AG04449 (cell line): Measurements from ENCODE around the gene CRABP2.

Experiments
- CTCF ChIA-PET: fragments of 350-600 bp; formaldehyde crosslinking; extraction: SDS; loops from one replicate; lab custom pipeline; 2021; ENCODE audit warnings: antibody characterized with exemption; lab: Yijun Ruan, JAX
- POLR2A ChIA-PET: fragments of 400-600, 350-600 bp; formaldehyde crosslinking; extraction: SDS; loops from one replicate; lab custom pipeline; 2020; ENCODE audit warnings: antibody characterized with exemption, inconsistent platforms; lab: Yijun Ruan, JAX
- DNase-seq: peaks from one replicate; pipeline ENCODE4 v3.0.0-alpha.2; 2010; ENCODE audit warnings: low read depth, low spot score
- H3K4me3 ChIP-seq: 2 replicates; pipeline ENCODE4 v1.5.1; 2011; ENCODE audit warnings: low read depth, mild to moderate bottlenecking, control low read depth, low read length
- CTCF ChIP-seq: IDR thresholded peaks from one replicate; pipeline ENCODE4 v1.5.1; 2011; ENCODE audit warnings: mild to moderate bottlenecking, moderate library complexity, low read length, control low read depth, inconsistent platforms; ENCODE audit not compliant: insufficient read depth; ENCODE audit errors: missing control alignments

Gene CRABP2

GRCh38 chr1:156669794-156670193, 35.6 kb downstream of the CRABP2 start:
- ChIA-PET CTCF (interaction anchor here (0.8 to 49.8 kb wide), 7 partner anchors 8 to 48 kb away, joined by 3 to 2951 read pairs (median 6); partner anchors contain the start of genes CRABP2, ISG20L2 and METTL25B), POLR2A (no interaction called here)
- no peak overlapping the region for H3K4me3 ChIP-seq
- TF ChIP-seq CTCF, result no peak
- DNase-seq, result no peak

GRCh38 chr1:156668801-156669637, 36.4 kb downstream of the CRABP2 start:
- no peak overlapping the region for H3K4me3 ChIP-seq
- no peak for TF ChIP-seq CTCF
- DNase-seq, result no peak
- POLR2A ChIA-PET, result no interaction called here
- CTCF ChIA-PET, result interaction anchor here (1.4 to 49.8 kb wide), 7 partner anchors 9 to 48 kb away, joined by 3 to 2951 read pairs (median 5); partner anchors contain the start of genes CRABP2, ISG20L2 and METTL25B

- ChIA-PET CTCF (interaction anchor here (0.6 to 1.9 kb wide), 8 partner anchors 8 to 21 kb away, joined by 3 to 7 read pairs (median 5); partner anchors contain the start of gene NES), POLR2A (interaction anchor here (0.7 to 1.2 kb wide), 2 partner anchors 9 to 61 kb away, joined by 3 read pairs; no protein-coding TSS in a partner anchor)
- no peak overlapping the region for H3K4me3 ChIP-seq
- DNase-seq, result no peak
- no peak for TF ChIP-seq CTCF
These were observed 37.2 kb downstream of the CRABP2 start for GRCh38 chr1:156667968-156668709.

GRCh38 chr1:156667610-156667967, 37.8 kb downstream of the CRABP2 start:
- ChIA-PET POLR2A (interaction anchor here (0.7 to 1.2 kb wide), 2 partner anchors 9 to 61 kb away, joined by 3 read pairs; no protein-coding TSS in a partner anchor), CTCF (interaction anchor here (0.7 to 1.9 kb wide), 5 partner anchors 8 to 17 kb away, joined by 3 to 7 read pairs (median 6); partner anchors contain the start of gene NES)
- TF ChIP-seq CTCF, result no peak
- H3K4me3 ChIP-seq, result no peak overlapping the region
- DNase-seq, result no peak

- H3K4me3 ChIP-seq, result no peak overlapping the region
- ChIA-PET POLR2A (interaction anchor here (1.2 kb wide), 1 partner anchor 10 kb away, joined by 3 read pairs; no protein-coding TSS in a partner anchor), CTCF (interaction anchor here (0.7 to 13.1 kb wide), 10 partner anchors 7 to 57 kb away, joined by 3 to 409 read pairs (median 7); partner anchors contain the start of genes HAPLN2, ISG20L2, METTL25B and NES)
- no peak for TF ChIP-seq CTCF
- DNase-seq, result no peak
These were observed 38.3 kb downstream of the CRABP2 start for GRCh38 chr1:156666862-156667609.
